ENCODE results near the gene CCSER1.

- TF ChIP-seq CTCF (IDR thresholded peaks at IDR 0.05 in 8 of 11, conservative IDR thresholded peaks at IDR 0.05 in 3 of 11) (no peak), POLR2AphosphoS5 (IDR thresholded peaks at IDR 0.05) (no peak), POLR2A (IDR thresholded peaks at IDR 0.05) (no peak)
Observed at GRCh38 chr4:90799895-90800294, 672.7 kb downstream of the CCSER1 start.
